NCI-H1694 treated with DMSO at 0.1 percent for 48 hours (cell line): Measurements from ENCODE around the gene AAMP.

Source experiments
- DNase-seq: peaks from one replicate; lab custom pipeline; 2025; lab: John Stamatoyannopoulos, UW

Gene AAMP

GRCh38 chr2:218260166-218260565, 9.8 kb downstream of the AAMP start:
- no peak for DNase-seq

GRCh38 chr2:218259099-218259961, 10.6 kb downstream of the AAMP start:
- DNase-seq = no peak

- DNase-seq = no peak
Measured at GRCh38 chr2:218257390-218257981, 12.5 kb downstream of the AAMP start.

- DNase-seq = no peak
Measured at GRCh38 chr2:218256612-218257350, 13.2 kb downstream of the AAMP start.

- DNase-seq = no peak
Measured at GRCh38 chr2:218255446-218255845, 14.5 kb downstream of the AAMP start.

GRCh38 chr2:218253232-218253625, 16.7 kb downstream of the AAMP start:
- no peak for DNase-seq

GRCh38 chr2:218252509-218253231, 17.3 kb downstream of the AAMP start:
- no peak for DNase-seq

- no peak for DNase-seq
Measured at GRCh38 chr2:218249691-218250090, 20.2 kb downstream of the AAMP start.

- DNase-seq = no peak
Measured at GRCh38 chr2:218245214-218245613, 24.7 kb downstream of the AAMP start.

- no peak for DNase-seq
Measured at GRCh38 chr2:218244665-218245064, 25.3 kb downstream of the AAMP start.

- DNase-seq = no peak
Measured at GRCh38 chr2:218244204-218244603, 25.7 kb downstream of the AAMP start.

GRCh38 chr2:218238887-218239286, 31.1 kb downstream of the AAMP start:
- DNase-seq = no peak

- no peak for DNase-seq
Measured at GRCh38 chr2:218236829-218237228, 33.1 kb downstream of the AAMP start.

- DNase-seq = no peak
Measured at GRCh38 chr2:218235017-218235416, 34.9 kb downstream of the AAMP start.

GRCh38 chr2:218234521-218234920, 35.4 kb downstream of the AAMP start:
- DNase-seq = no peak

GRCh38 chr2:218233543-218233942, 36.4 kb downstream of the AAMP start:
- DNase-seq = no peak

GRCh38 chr2:218230882-218231281, 39.1 kb downstream of the AAMP start:
- DNase-seq = no peak

GRCh38 chr2:218229851-218230250, 40.1 kb downstream of the AAMP start:
- DNase-seq = no peak

- no peak for DNase-seq
Measured at GRCh38 chr2:218229239-218229638, 40.7 kb downstream of the AAMP start.

GRCh38 chr2:218228366-218229090, 41.4 kb downstream of the AAMP start:
- no peak for DNase-seq

- DNase-seq = no peak
Measured at GRCh38 chr2:218226903-218227302, 43.0 kb downstream of the AAMP start.

GRCh38 chr2:218224186-218224585, 45.8 kb downstream of the AAMP start:
- DNase-seq = no peak
